Lung (tissue), 12 donors: ENCODE results near the gene GALNS. TPM values are rescaled to one million over a fixed set of nuclear protein-coding genes. Genes with fewer than 3 reads are reported as not detected.

Experiments
- ATAC-seq: fragments of 200-7000 bp; cut with Tn5 transposase; one replicate; pipeline ENCODE4 v1.9.1; 2020; ENCODE audit warnings: moderate number of reproducible peaks; ENCODE audit not compliant: insufficient read depth, low FRiP score
- DNase-seq, 3 donors: peaks; one replicate each; pipeline ENCODE4 v3.0.0-alpha.2; 2013 to 2017
- H3K27ac ChIP-seq, 2 donors: one replicate each; pipeline ENCODE4 v1.5.1; 2013; ENCODE audit warnings: mild to moderate bottlenecking in 2 of 2, moderate library complexity in 2 of 2, control low read depth in 1 of 2, inconsistent platforms in 1 of 2, low read depth in 1 of 2, low read length in 1 of 2
- H3K27me3 ChIP-seq, 3 donors: one replicate each; pipeline ENCODE4 v1.5.1; 2013; ENCODE audit warnings: low read length in 2 of 3; ENCODE audit not compliant: control insufficient read depth in 3 of 3, insufficient read depth in 3 of 3
- H3K36me3 ChIP-seq, 4 donors: one replicate each; pipeline ENCODE4 v1.5.1; 2013; ENCODE audit warnings: low read length in 4 of 4, mild to moderate bottlenecking in 1 of 4, moderate library complexity in 1 of 4; ENCODE audit not compliant: control insufficient read depth in 4 of 4, insufficient read depth in 4 of 4
- H3K4me1 ChIP-seq, 5 donors: one replicate each; pipeline ENCODE4 v1.5.1; 2013; ENCODE audit warnings: low read length in 5 of 5, mild to moderate bottlenecking in 2 of 5, moderate library complexity in 1 of 5; ENCODE audit not compliant: control insufficient read depth in 5 of 5, insufficient read depth in 5 of 5
- H3K4me3 ChIP-seq: one replicate; pipeline ENCODE4 v1.5.1; 2013; ENCODE audit warnings: mild to moderate bottlenecking, control low read depth, moderate library complexity
- H3K9ac ChIP-seq, 2 donors: one replicate each; pipeline ENCODE4 v1.5.1; 2013; ENCODE audit warnings: low read length in 2 of 2, control low read depth in 1 of 2; ENCODE audit not compliant: insufficient read depth in 1 of 2
- H3K9me3 ChIP-seq, 4 donors: one replicate each; pipeline ENCODE4 v1.5.1; 2013; ENCODE audit warnings: low read length in 3 of 4, mild to moderate bottlenecking in 1 of 4, moderate library complexity in 1 of 4; ENCODE audit not compliant: control insufficient read depth in 4 of 4, insufficient read depth in 3 of 4
- CTCF ChIP-seq: IDR thresholded peaks from 2 replicates; pipeline ENCODE4 v1.5.1; 2012; ENCODE audit warnings: mild to moderate bottlenecking; ENCODE audit errors: control extremely low read depth, extremely low read depth
- WGBS, 2 donors: extraction: QIAGEN DNeasy Blood & Tissue Kit; methylation state at CpG; one replicate each; pipeline ENCODE4 v1.1.7; 2013; 5-methylcytosine and 5-hydroxymethylcytosine counted together
- polyA plus RNA-seq, 2 donors: library from polyadenylated mRNA; stranded (reverse); fragments of 200-250 nt; gene quantifications; one replicate each; pipeline ENCODE4 v1.2.1, GENCODE V29; 2013
- total RNA-seq, 2 donors: library from RNA; depleted of rRNA in 1 of 2; stranded (reverse); fragments of >200 nt in 1 of 2; gene quantifications; one replicate each; pipeline ENCODE4 v1.2.1, GENCODE V29; 2014 to 2021
- donor health status: control.
- donor health status: control.
- donor health status: Bipolar disorder and iron deficiency.
- donor health status: healthy.
- donor health status: DM: yes; HTN: yes; CAD: no.

GALNS gene
- total and polyA plus RNA-seq, 4 donors: 21.4 to 61.9 (median 30.3) TPM

- Histone ChIP-seq H3K36me3 (peaks cover 0 to 27% (median 0%) of the 10 kb centered on the region in 4 donors), H3K27me3 (no peaks in the 10 kb centered on the region), H3K4me3 (no peak overlapping the region), H3K27ac (no peak overlapping the region), H3K4me1 (no peaks in the 10 kb centered on the region), H3K9me3 (no peaks in the 10 kb centered on the region), H3K9ac (no peak overlapping the region)
- ATAC-seq (no peak), DNase-seq (no peak)
- no peak for TF ChIP-seq CTCF
- 92 to 96% methylated on average over 18 of the region's 18 CpGs for WGBS, 2 donors
Observed at GRCh38 chr16:88847654-88848053, 9.1 kb downstream of the GALNS start.

- Histone ChIP-seq H3K4me3 (no peak overlapping the region), H3K36me3 (peaks cover 0 to 34% (median 0%) of the 10 kb centered on the region in 4 donors), H3K9me3 (no peaks in the 10 kb centered on the region), H3K9ac (no peak overlapping the region), H3K27me3 (no peaks in the 10 kb centered on the region), H3K27ac (no peak overlapping the region), H3K4me1 (no peaks in the 10 kb centered on the region)
- WGBS, 2 donors: 92 to 95% methylated on average over 9 of the region's 9 CpGs
- no peak for ATAC-seq
- DNase-seq: no peak
- TF ChIP-seq CTCF: no peak
Observed at GRCh38 chr16:88846088-88846487, 10.7 kb downstream of the GALNS start.

GRCh38 chr16:88844419-88845036 lies 12.2 kb downstream of the GALNS start:
- no peaks in the 10 kb centered on the region for H3K9me3 ChIP-seq
- DNase-seq (no peak), ATAC-seq (no peak)
- no peak overlapping the region for H3K4me3 ChIP-seq
- no peak for TF ChIP-seq CTCF
- peaks cover 0 to 38% (median 3%) of the 10 kb centered on the region in 4 donors for H3K36me3 ChIP-seq
- H3K9ac ChIP-seq: no peak overlapping the region
- H3K27ac ChIP-seq: no peak overlapping the region
- WGBS, 2 donors: 81 to 83% methylated on average over 11 of the region's 11 CpGs
- no peaks in the 10 kb centered on the region for H3K27me3 ChIP-seq
- no peaks in the 10 kb centered on the region for H3K4me1 ChIP-seq

GRCh38 chr16:88843256-88843655 lies 13.5 kb downstream of the GALNS start:
- no peak for TF ChIP-seq CTCF
- Histone ChIP-seq H3K9me3 (no peaks in the 10 kb centered on the region), H3K4me3 (no peak overlapping the region), H3K4me1 (no peaks in the 10 kb centered on the region), H3K27ac (no peak overlapping the region), H3K9ac (no peak overlapping the region), H3K27me3 (no peaks in the 10 kb centered on the region), H3K36me3 (peaks cover 0 to 43% (median 8%) of the 10 kb centered on the region in 4 donors)
- DNase-seq (no peak), ATAC-seq (no peak)
- WGBS, 2 donors: 93 to 95% methylated on average over 20 of the region's 20 CpGs
